ENCODE results near the gene R3HDM2. TPM values are rescaled to one million over a fixed set of nuclear protein-coding genes. Genes with fewer than 3 reads are reported as not detected.

R3HDM2 gene
- total and polyA plus RNA-seq, 2 of the 13 experiments (the other 11 are each of a cell fraction or from before 2014, with no cell fraction given), result 11.1 to 23.5 TPM

- TF ChIP-seq ZNF225 (CRISPR knock-in tag; IDR thresholded peaks at IDR 0.05), result peak; percentile 70; the same call in 1 of the 2 replicates
- TF ChIP-seq CTCF (CRISPR knock-in tag; IDR thresholded peaks at IDR 0.05), result peak; percentile 100
- TF ChIP-seq MTF1 (CRISPR knock-in tag; IDR thresholded peaks at IDR 0.05), result no peak
- peak; percentile 50; the same call in 1 of the 2 replicates for TF ChIP-seq ARID5B (CRISPR knock-in tag; IDR thresholded peaks at IDR 0.05)
- TF ChIP-seq RORA (CRISPR knock-in tag; IDR thresholded peaks at IDR 0.05), result no peak
- TF ChIP-seq FOXO1 (CRISPR knock-in tag; IDR thresholded peaks at IDR 0.05), result peak; percentile 56
- TF ChIP-seq TFDP2 (CRISPR knock-in tag; IDR thresholded peaks at IDR 0.05), result peak; percentile 61
- 0 out of 2 replicates have a peak, but pooled peaks have one; percentile 47 for TF ChIP-seq ZSCAN5A (CRISPR knock-in tag; IDR thresholded peaks at IDR 0.05; ENCODE audit: borderline replicate concordance)
- TF ChIP-seq PHF8 (CRISPR knock-in tag; IDR thresholded peaks at IDR 0.05), result peak; percentile 66
- peak; percentile 81; the same call in 1 of the 2 replicates for TF ChIP-seq ZNF451 (CRISPR knock-in tag; IDR thresholded peaks at IDR 0.05)
- peak; percentile 34; the same call in 1 of the 2 replicates for TF ChIP-seq YEATS4 (CRISPR knock-in tag; IDR thresholded peaks at IDR 0.05; ENCODE audit: borderline replicate concordance)
- TF ChIP-seq ZNF891 (CRISPR knock-in tag; IDR thresholded peaks at IDR 0.05), result no peak
- peak; percentile 31; the same call in 1 of the 2 replicates for TF ChIP-seq MXD1 (CRISPR knock-in tag; IDR thresholded peaks at IDR 0.05)
- TF ChIP-seq GPN1 (CRISPR knock-in tag; IDR thresholded peaks at IDR 0.05; ENCODE audit: borderline replicate concordance), result peak; percentile 51; the same call in 1 of the 2 replicates
- TF ChIP-seq ZNF839 (CRISPR knock-in tag; IDR thresholded peaks at IDR 0.05; ENCODE audit: borderline replicate concordance), result peak; percentile 87; the same call in 1 of the 2 replicates
- peak; percentile 55; the same call in 1 of the 2 replicates for TF ChIP-seq JUND (CRISPR knock-in tag; IDR thresholded peaks at IDR 0.05)
- no peak for TF ChIP-seq BRD4 (CRISPR knock-in tag; IDR thresholded peaks at IDR 0.05)
These were observed 191.8 kb downstream of the R3HDM2 start (continued) for GRCh38 chr12:57238854-57239554.
